ENCODE data around the gene SHROOM3. TPM values are rescaled to one million over a fixed set of nuclear protein-coding genes. Genes with fewer than 3 reads are reported as not detected.

SHROOM3 gene
- total RNA-seq, 2 donors from 2014 or later = 139 to 171 TPM

DNA sequence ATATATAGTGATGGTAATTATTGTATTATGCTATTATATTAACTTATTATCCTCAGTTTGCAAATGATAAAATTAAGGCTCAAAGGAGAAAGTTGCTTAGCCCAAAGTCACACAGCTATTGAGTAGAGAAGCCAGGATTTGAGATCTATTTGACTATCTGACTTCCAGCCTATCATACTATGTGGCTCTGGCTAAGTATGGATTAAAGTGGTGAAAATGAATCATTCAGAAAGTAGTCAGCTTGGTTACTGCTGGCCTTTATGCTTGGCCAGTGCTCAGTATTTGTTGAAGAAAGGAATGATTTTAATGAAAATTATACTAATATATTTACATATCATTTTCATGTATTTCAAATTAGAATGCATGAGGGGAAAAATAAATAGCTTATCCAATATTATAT, 219.8 kb downstream of the SHROOM3 start:
- no peak overlapping the region for H3K4me3 ChIP-seq
- TF ChIP-seq, protein P1, sequence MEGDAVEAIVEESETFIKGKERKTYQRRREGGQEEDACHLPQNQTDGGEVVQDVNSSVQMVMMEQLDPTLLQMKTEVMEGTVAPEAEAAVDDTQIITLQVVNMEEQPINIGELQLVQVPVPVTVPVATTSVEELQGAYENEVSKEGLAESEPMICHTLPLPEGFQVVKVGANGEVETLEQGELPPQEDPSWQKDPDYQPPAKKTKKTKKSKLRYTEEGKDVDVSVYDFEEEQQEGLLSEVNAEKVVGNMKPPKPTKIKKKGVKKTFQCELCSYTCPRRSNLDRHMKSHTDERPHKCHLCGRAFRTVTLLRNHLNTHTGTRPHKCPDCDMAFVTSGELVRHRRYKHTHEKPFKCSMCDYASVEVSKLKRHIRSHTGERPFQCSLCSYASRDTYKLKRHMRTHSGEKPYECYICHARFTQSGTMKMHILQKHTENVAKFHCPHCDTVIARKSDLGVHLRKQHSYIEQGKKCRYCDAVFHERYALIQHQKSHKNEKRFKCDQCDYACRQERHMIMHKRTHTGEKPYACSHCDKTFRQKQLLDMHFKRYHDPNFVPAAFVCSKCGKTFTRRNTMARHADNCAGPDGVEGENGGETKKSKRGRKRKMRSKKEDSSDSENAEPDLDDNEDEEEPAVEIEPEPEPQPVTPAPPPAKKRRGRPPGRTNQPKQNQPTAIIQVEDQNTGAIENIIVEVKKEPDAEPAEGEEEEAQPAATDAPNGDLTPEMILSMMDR (IDR thresholded peaks at IDR 0.05) = no peak
- peak overlapping the region; percentile 66 to 87 for H3K27ac ChIP-seq
- no peaks in the 10 kb centered on the region for H3K36me3 ChIP-seq
- H3K4me1 ChIP-seq (ENCODE audit: control insufficient read depth in 1 of 2, low read depth in 2 of 2) = peaks cover 27 to 64% of the 10 kb centered on the region in 2 donors
- DNase-seq (ENCODE audit: low spot score) = no peak
- no peaks in the 10 kb centered on the region for H3K27me3 ChIP-seq (replicated peaks; ENCODE audit: insufficient read depth)
- no peaks in the 10 kb centered on the region for H3K9me3 ChIP-seq
- no peak for ATAC-seq (ENCODE audit: insufficient number of reproducible peaks, low FRiP score, low read depth)

DNA sequence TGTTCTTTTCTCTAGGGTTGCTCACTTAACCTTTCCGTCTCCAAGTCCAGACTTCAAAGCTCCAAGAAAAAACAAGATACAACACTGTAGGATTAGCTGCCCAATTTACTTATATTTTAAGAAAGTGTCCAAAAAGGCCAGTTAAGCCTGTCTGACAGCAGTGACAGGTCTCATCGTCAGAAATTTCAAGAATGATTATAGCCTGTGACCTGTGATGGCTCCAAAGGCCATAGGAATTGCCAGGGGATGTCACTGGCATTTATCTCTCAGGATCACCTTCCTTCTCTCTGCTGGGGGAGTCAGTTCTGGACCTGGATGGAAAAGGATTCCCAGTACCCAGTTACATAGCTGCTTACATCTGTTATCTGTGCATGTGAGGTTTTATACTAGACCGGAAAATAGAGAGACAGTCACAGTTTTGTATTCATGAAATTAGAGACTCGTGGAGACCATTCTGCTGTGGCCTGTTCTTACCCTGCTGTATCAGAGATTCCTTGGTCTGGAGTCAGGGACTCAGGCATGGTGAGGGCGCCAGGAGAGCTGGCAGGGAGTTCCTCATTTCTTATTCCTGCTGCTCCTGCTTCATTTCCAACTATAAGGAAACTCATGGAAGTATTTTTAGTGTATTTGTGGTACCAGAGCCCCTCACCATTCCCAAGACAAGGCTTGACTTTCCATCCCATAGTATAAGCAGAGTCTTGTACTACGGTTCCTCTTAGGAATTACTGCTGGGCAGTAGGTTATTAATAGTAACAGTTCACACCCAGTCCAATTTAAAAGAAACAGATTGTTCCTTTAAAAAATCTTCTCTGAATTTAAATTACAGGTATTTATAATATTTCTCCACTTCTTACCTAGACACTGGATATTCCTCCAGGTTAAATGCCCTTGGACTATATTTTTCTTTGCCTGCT, 220.8 kb downstream of the SHROOM3 start:
- Histone ChIP-seq H3K27ac (peak overlapping the region; percentile 66 to 87), H3K9me3 (no peaks in the 10 kb centered on the region), H3K4me3 (no peak overlapping the region), H3K4me1 (ENCODE audit: control insufficient read depth in 1 of 2, low read depth in 2 of 2) (peaks cover 27 to 66% of the 10 kb centered on the region in 2 donors), H3K27me3 (replicated peaks; ENCODE audit: insufficient read depth) (no peaks in the 10 kb centered on the region), H3K36me3 (no peaks in the 10 kb centered on the region)
- DNase-seq (ENCODE audit: low spot score) = no peak
- TF ChIP-seq, protein P1 (IDR thresholded peaks at IDR 0.05) = no peak
- no peak for ATAC-seq (ENCODE audit: insufficient number of reproducible peaks, low FRiP score, low read depth)

DNA sequence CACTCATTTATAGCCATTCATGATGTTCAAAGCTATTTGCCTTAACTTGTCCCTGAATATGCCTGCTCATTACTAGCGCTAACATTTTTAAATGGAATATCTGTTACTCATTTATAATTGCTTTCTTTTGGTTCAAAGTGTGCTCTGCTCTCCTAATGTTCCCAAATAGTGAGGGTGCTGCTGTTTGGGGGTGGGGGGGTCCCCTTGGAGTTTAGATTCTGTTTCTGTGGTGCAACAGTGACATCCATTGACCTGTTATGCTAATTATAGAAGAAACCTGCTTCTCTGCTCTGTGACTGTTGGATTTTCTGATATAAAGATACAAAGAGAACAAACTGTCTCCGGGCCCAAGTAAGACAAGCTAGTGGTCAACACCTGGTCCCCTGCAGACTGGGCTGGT, 222.4 kb downstream of the SHROOM3 start:
- Histone ChIP-seq H3K9me3 (no peaks in the 10 kb centered on the region), H3K4me1 (ENCODE audit: control insufficient read depth in 1 of 2, low read depth in 2 of 2) (peaks cover 27 to 67% of the 10 kb centered on the region in 2 donors), H3K36me3 (no peaks in the 10 kb centered on the region), H3K4me3 (no peak overlapping the region), H3K27me3 (replicated peaks; ENCODE audit: insufficient read depth) (no peaks in the 10 kb centered on the region), H3K27ac (peak overlapping the region; percentile 66 to 87)
- ATAC-seq (ENCODE audit: insufficient number of reproducible peaks, low FRiP score, low read depth) (no peak), DNase-seq (ENCODE audit: low spot score) (no peak)
- TF ChIP-seq, protein P1 (IDR thresholded peaks at IDR 0.05) = no peak

- Histone ChIP-seq H3K27me3 (replicated peaks; ENCODE audit: insufficient read depth) (no peaks in the 10 kb centered on the region), H3K4me1 (ENCODE audit: control insufficient read depth in 1 of 2, low read depth in 2 of 2) (peaks cover 27 to 76% of the 10 kb centered on the region in 2 donors), H3K27ac (peak overlapping the region; percentile 66 to 87), H3K9me3 (no peaks in the 10 kb centered on the region), H3K4me3 (no peak overlapping the region), H3K36me3 (no peaks in the 10 kb centered on the region)
- TF ChIP-seq, protein P1 (IDR thresholded peaks at IDR 0.05) = no peak
- ATAC-seq (ENCODE audit: insufficient number of reproducible peaks, low FRiP score, low read depth) = peak; percentile 17
- no peak for DNase-seq (ENCODE audit: low spot score)
Measured at GRCh38 chr4:76658231-76659102, 223.4 kb downstream of the SHROOM3 start.

DNA sequence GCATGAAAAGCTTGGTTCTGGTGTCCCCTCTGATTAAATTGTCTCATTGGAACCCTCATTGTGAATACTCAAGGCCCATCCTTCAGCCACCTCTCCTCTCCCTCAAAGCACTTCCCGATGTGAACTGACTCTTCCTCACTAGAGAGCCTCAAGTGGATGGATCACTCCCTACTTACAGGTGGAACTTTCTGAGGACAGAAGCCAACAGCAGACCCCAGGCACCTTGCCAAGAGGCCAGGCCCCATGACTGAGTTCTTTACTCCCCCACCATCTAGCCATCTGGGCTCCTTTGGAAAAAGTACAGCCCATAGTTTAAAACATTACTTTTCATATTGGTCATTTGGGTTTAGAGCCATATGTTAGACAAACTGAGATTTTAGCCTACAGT, 224.1 kb downstream of the SHROOM3 start:
- H3K27ac ChIP-seq = peak overlapping the region; percentile 66 to 87

More for the DNA sequence above, 224.1 kb downstream of the SHROOM3 start:
- Histone ChIP-seq H3K4me1 (ENCODE audit: control insufficient read depth in 1 of 2, low read depth in 2 of 2) (peaks cover 27 to 76% of the 10 kb centered on the region in 2 donors), H3K4me3 (no peak overlapping the region), H3K9me3 (no peaks in the 10 kb centered on the region), H3K36me3 (no peaks in the 10 kb centered on the region), H3K27me3 (replicated peaks; ENCODE audit: insufficient read depth) (no peaks in the 10 kb centered on the region)
- DNase-seq (ENCODE audit: low spot score) (no peak), ATAC-seq (ENCODE audit: insufficient number of reproducible peaks, low FRiP score, low read depth) (no peak)
- TF ChIP-seq, protein P1 (IDR thresholded peaks at IDR 0.05) = no peak
